HCT116 (cell line): ENCODE measurements around the gene ALX3. TPM values are rescaled to one million over a fixed set of nuclear protein-coding genes. Genes with fewer than 3 reads are reported as not detected.

ENCODE experiments used
- ATAC-seq: fragments of 200-7000 bp; cut with Tn5 transposase; 2 replicates; pipeline ENCODE4 v1.9.1; 2020; ENCODE audit warnings: mild to moderate bottlenecking, moderate library complexity
- BruUV-seq: library from RNA; stranded (reverse); fragments of 400-500 nt; replicated peaks from 2 replicates; lab custom pipeline; 2021; lab: Mats Ljungman, UMichigan
- CTCF ChIA-PET: fragments of 300-600 bp; sonication (Branson Sonifier 250); formaldehyde crosslinking; loops from one replicate; lab custom pipeline; 2021; ENCODE audit warnings: antibody characterized with exemption; lab: Charles Lee
- POLR2A ChIA-PET: fragments of 300-600, 350-600 bp; sonication (Branson Sonifier 250); formaldehyde crosslinking; loops from one replicate; lab custom pipeline; 2021; ENCODE audit warnings: antibody characterized with exemption; lab: Charles Lee
- RAD21 ChIA-PET, 2 experiments: fragments of 300-600 bp; sonication (Branson Sonifier 250); formaldehyde crosslinking; loops; one replicate each; lab custom pipeline; 2023; ENCODE audit warnings: low total read pairs in 2 of 2; ENCODE audit not compliant: uncharacterized antibody in 2 of 2, unreplicated experiment in 2 of 2, low non-redundant PET in 1 of 2; lab: Charles Lee
- DNase-seq: peaks from one replicate; pipeline ENCODE4 v3.0.0-alpha.2; 2010; ENCODE audit warnings: low read depth, low spot score
- H2AFZ ChIP-seq: fragments of 200-600 bp; shearing (Covaris generic), sonication (generic); 2 replicates; pipeline ENCODE4 v1.6.1; 2017; ENCODE audit warnings: low read depth, mixed run types, mixed read lengths, antibody characterized with exemption, low read length; ENCODE audit not compliant: poor library complexity, severe bottlenecking
- H3K27ac ChIP-seq: 2 replicates; pipeline ENCODE4 v1.5.1; 2012; ENCODE audit warnings: low read depth, low read length
- H3K27me3 ChIP-seq: fragments of 200-600 bp; sonication (generic); 2 replicates; pipeline ENCODE4 v1.6.1; 2016; ENCODE audit warnings: mixed run types, low read length, mixed read lengths; ENCODE audit not compliant: insufficient read depth
- H3K36me3 ChIP-seq, 2 experiments: fragments of 200-500 bp in 1 of 2; fragments of 200-600 bp in 1 of 2; sonication (Bioruptor generic) in 1 of 2; sonication (generic) in 1 of 2; 2 replicates each; pipeline versions ENCODE4 v1.5.1 to v1.6.1; 2014 to 2016; ENCODE audit warnings: low read length in 2 of 2, inconsistent platforms in 1 of 2, mixed read lengths in 1 of 2, mixed run types in 1 of 2; ENCODE audit not compliant: insufficient read depth in 2 of 2, control insufficient read depth in 1 of 2
- H3K4me1 ChIP-seq, 2 experiments: fragments of 200-600 bp in 1 of 2; sonication (generic) in 1 of 2; 2 replicates each; pipeline versions ENCODE4 v1.5.1 to v1.6.1; 2012 to 2017; ENCODE audit warnings: low read length in 2 of 2, inconsistent platforms in 1 of 2, mild to moderate bottlenecking in 1 of 2, mixed read lengths in 1 of 2, mixed run types in 1 of 2, moderate library complexity in 1 of 2; ENCODE audit not compliant: insufficient read depth in 2 of 2, control insufficient read depth in 1 of 2
- H3K4me2 ChIP-seq: fragments of 200-600 bp; sonication (generic); 2 replicates; pipeline ENCODE4 v1.6.1; 2017; ENCODE audit warnings: mixed run types, low read length, mixed read lengths
- H3K4me3 ChIP-seq, 2 experiments: fragments of 200-600 bp in 1 of 2; sonication (generic) in 1 of 2; replicated peaks in 1 of 2; 2 replicates each; pipeline ENCODE4 v1.5.1; 2011 to 2016; ENCODE audit warnings: low read length in 2 of 2, control low read depth in 1 of 2, low read depth in 1 of 2, mild to moderate bottlenecking in 1 of 2, mixed read lengths in 1 of 2, mixed run types in 1 of 2
- H3K79me2 ChIP-seq: fragments of 200-600 bp; sonication (generic); 2 replicates; pipeline ENCODE4 v1.6.1; 2017; ENCODE audit warnings: mild to moderate bottlenecking, mixed run types, low read length, moderate library complexity, mixed read lengths; ENCODE audit not compliant: insufficient read depth
- H3K9ac ChIP-seq: fragments of 200-600 bp; sonication (generic); 2 replicates; pipeline ENCODE4 v1.6.1; 2016; ENCODE audit warnings: low read length, mixed read lengths
- H3K9me2 ChIP-seq: fragments of 200-600 bp; sonication (generic), shearing (Covaris generic); 2 replicates; pipeline ENCODE4 v1.6.1; 2017; ENCODE audit warnings: mixed run types, mild to moderate bottlenecking, moderate library complexity; ENCODE audit not compliant: insufficient read depth
- H3K9me3 ChIP-seq, 2 experiments: fragments of 200-500 bp in 1 of 2; fragments of 200-600 bp in 1 of 2; sonication (Bioruptor generic) in 1 of 2; sonication (generic) in 1 of 2; 2 replicates each; pipeline ENCODE4 v1.6.1; 2014 to 2017; ENCODE audit warnings: low read length in 2 of 2, mixed read lengths in 2 of 2, inconsistent platforms in 1 of 2, low read depth in 1 of 2, mild to moderate bottlenecking in 1 of 2, mixed run types in 1 of 2, moderate library complexity in 1 of 2; ENCODE audit not compliant: control insufficient read depth in 1 of 2, insufficient read depth in 1 of 2
- H4K20me1 ChIP-seq: fragments of 200-600 bp; sonication (generic), shearing (Covaris generic); 2 replicates; pipeline ENCODE4 v1.6.1; 2017; ENCODE audit warnings: mixed run types, mild to moderate bottlenecking, moderate library complexity; ENCODE audit not compliant: insufficient read depth
- CEBPB ChIP-seq: IDR thresholded peaks from 2 replicates; pipeline ENCODE4 v1.6.1; 2012; ENCODE audit warnings: low read depth
- ELF1 ChIP-seq: IDR thresholded peaks from 2 replicates; pipeline ENCODE4 v1.6.1; 2012; ENCODE audit warnings: low read depth, borderline replicate concordance
- EZH2 ChIP-seq: fragments of 200-600 bp; sonication (generic); IDR thresholded peaks from 2 replicates; pipeline ENCODE4 v1.6.1; 2017; ENCODE audit warnings: antibody characterized with exemption, mixed run types
- EZH2phosphoT487 ChIP-seq: fragments of 200-600 bp; IDR thresholded peaks from 2 replicates; pipeline ENCODE4 v1.6.1; 2018; ENCODE audit warnings: antibody characterized with exemption, borderline replicate concordance
- FOSL1 ChIP-seq: IDR thresholded peaks from 2 replicates; pipeline ENCODE4 v1.6.1; 2012; ENCODE audit warnings: low read depth
- MAX ChIP-seq: IDR thresholded peaks from 2 replicates; pipeline ENCODE4 v1.6.1; 2012
- POLR2A ChIP-seq: IDR thresholded peaks from 2 replicates; pipeline ENCODE4 v1.7.0; 2011; ENCODE audit warnings: borderline replicate concordance; ENCODE audit not compliant: insufficient read depth, insufficient read length; ENCODE audit errors: extremely low read depth
- RAD21 ChIP-seq: IDR thresholded peaks from 2 replicates; pipeline ENCODE4 v1.6.1; 2012; ENCODE audit warnings: low read depth, mild to moderate bottlenecking
- SIN3A ChIP-seq: IDR thresholded peaks from 2 replicates; pipeline ENCODE4 v1.6.1; 2012; ENCODE audit warnings: low read depth
- SP1 ChIP-seq: IDR thresholded peaks from 2 replicates; pipeline ENCODE4 v1.6.1; 2012; ENCODE audit warnings: low read depth
- SRF ChIP-seq: IDR thresholded peaks from 2 replicates; pipeline ENCODE4 v1.6.1; 2012; ENCODE audit warnings: low read depth
- TCF7L2 ChIP-seq: IDR thresholded peaks from 2 replicates; pipeline ENCODE4 v1.7.0; 2011; ENCODE audit warnings: borderline replicate concordance, inconsistent platforms; ENCODE audit not compliant: insufficient read depth, insufficient read length; ENCODE audit errors: extremely low read depth
- YY1 ChIP-seq: IDR thresholded peaks from 2 replicates; pipeline ENCODE4 v1.6.1; 2011; ENCODE audit warnings: low read length, low read depth, moderate library complexity, mild to moderate bottlenecking; ENCODE audit not compliant: insufficient replicate concordance; ENCODE audit errors: extremely low read depth
- ZFX ChIP-seq: fragments of 450-650 bp; IDR thresholded peaks from 2 replicates; pipeline ENCODE4 v1.6.1; 2017
- intact Hi-C: fragments of 100-400 bp; cut with micrococcal nuclease; formaldehyde crosslinking; loops from 2 replicates; pipeline ENCODE4 v1.10.0; 2022
- total RNA-seq: library from RNA; stranded (reverse); gene quantifications from one replicate; pipeline ENCODE4 v1.2.1, GENCODE V29; 2021; ENCODE audit not compliant: unreplicated experiment
- TF ChIP-seq, protein P1 (sequence below): IDR thresholded peaks from 2 replicates; pipeline ENCODE4 v1.6.1; 2012; ENCODE audit warnings: low read depth

ALX3 gene
- total RNA-seq, 1 experiment from 2014 or later: not detected

DNA sequence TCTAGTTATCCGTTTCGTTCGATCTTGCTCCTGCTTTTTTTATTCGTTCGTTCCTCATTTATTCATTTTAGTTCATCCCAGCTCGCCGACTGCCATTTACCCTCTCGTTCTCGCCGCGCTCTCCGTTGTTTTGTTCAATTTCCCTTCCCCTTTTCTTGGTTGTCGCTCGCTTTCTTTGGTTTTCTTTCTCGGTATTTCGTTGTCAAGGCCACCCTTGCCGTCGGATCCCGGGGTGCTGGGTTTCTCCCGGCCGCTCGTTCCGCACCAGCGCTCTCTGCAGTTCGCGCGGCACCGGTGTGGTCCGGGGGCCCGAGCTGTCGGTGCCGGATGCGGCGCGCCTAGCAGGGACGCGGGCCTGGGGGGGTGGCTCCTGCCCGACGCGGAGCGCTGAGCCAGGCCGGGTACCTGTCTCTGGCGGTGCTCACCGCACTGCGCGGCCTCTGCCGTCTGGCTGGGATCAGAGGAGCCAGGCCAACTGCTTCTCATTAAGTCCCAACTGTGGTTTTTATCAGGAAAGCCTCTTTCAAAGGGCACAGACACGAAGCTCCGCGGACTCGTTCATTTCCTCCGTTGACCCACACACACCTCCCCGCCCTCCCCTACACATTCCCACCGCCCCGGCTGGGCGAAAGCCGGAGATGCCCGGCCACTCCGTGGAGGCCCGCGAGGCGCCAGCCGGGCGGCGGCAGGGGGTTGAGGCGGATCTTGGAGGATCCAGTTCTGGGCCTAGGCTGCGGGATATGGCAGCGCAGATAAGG lies 1.6 kb downstream of the ALX3 start (continued):
- TF ChIP-seq FOSL1: no peak
- TF ChIP-seq, protein P1, sequence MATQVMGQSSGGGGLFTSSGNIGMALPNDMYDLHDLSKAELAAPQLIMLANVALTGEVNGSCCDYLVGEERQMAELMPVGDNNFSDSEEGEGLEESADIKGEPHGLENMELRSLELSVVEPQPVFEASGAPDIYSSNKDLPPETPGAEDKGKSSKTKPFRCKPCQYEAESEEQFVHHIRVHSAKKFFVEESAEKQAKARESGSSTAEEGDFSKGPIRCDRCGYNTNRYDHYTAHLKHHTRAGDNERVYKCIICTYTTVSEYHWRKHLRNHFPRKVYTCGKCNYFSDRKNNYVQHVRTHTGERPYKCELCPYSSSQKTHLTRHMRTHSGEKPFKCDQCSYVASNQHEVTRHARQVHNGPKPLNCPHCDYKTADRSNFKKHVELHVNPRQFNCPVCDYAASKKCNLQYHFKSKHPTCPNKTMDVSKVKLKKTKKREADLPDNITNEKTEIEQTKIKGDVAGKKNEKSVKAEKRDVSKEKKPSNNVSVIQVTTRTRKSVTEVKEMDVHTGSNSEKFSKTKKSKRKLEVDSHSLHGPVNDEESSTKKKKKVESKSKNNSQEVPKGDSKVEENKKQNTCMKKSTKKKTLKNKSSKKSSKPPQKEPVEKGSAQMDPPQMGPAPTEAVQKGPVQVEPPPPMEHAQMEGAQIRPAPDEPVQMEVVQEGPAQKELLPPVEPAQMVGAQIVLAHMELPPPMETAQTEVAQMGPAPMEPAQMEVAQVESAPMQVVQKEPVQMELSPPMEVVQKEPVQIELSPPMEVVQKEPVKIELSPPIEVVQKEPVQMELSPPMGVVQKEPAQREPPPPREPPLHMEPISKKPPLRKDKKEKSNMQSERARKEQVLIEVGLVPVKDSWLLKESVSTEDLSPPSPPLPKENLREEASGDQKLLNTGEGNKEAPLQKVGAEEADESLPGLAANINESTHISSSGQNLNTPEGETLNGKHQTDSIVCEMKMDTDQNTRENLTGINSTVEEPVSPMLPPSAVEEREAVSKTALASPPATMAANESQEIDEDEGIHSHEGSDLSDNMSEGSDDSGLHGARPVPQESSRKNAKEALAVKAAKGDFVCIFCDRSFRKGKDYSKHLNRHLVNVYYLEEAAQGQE: no peak
- TF ChIP-seq POLR2A: no peak

DNA sequence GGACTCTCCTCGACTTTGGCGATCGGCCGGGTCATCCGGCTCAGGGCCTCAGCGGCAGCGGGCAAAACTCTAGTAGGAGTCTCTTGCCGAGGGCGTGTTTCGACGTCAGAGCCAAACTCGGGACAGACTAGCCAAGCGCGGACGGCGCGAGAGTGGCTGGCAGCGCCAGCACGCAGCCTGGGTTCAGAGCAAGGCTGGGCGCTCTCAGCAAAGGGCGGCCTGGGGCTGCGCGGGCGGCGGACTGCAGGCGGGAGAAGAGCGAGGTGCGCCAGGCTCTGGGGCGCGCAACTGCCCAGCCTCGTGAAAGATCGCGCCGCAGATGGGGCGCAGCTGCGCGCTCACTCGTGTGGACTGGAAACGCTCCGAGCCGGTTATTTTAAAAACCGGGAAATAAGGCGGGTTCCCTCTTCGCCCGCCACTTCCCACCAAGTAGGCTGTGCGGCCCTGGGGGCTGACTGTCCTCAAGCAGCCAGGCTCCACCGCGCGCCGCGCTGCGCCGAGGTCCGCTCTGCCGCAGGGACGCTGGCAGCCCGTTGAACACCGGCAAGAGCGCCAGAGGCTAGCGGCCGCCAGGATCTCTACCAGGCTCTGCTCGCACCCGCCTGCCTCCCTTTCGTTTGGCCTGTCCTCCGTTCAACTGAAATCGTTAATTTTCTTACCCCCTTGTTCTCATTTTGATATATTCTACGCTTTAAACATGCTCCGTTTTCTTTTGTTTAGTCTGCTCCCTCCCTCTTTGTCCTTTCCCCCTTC lies 2.4 kb downstream of the ALX3 start:
- no peak for DNase-seq
- H3K27ac ChIP-seq: no peak overlapping the region
- H3K79me2 ChIP-seq: no peaks in the 10 kb centered on the region
- no TSS peak for BruUV-seq
- no peak overlapping the region for H3K9ac ChIP-seq
- CTCF ChIA-PET: interaction anchor here (1.8 kb wide), 1 partner anchor 20 kb away, joined by 4 read pairs; no protein-coding TSS in a partner anchor
- RAD21 ChIA-PET: no interaction called here
- H3K4me2 ChIP-seq: no peak overlapping the region
- intact Hi-C loops: no loop called here
- H3K4me1 ChIP-seq: no peaks in the 10 kb centered on the region
- no peak overlapping the region for H3K4me3 ChIP-seq
- H3K27me3 ChIP-seq: no peaks in the 10 kb centered on the region
- TF ChIP-seq SRF (no peak), CEBPB (no peak), ZFX (no peak), ELF1 (no peak), TCF7L2 (no peak), MAX (no peak), FOSL1 (no peak), EZH2phosphoT487 (no peak), POLR2A (no peak), SIN3A (no peak), SP1 (no peak), YY1 (no peak), EZH2 (no peak), RAD21 (no peak)
- no peaks in the 10 kb centered on the region for H3K9me2 ChIP-seq
- H4K20me1 ChIP-seq: no peaks in the 10 kb centered on the region
- ATAC-seq: no peak
- no peaks in the 10 kb centered on the region for H3K9me3 ChIP-seq
- no peak overlapping the region for H2AFZ ChIP-seq
- no peaks in the 10 kb centered on the region for H3K36me3 ChIP-seq
- POLR2A ChIA-PET: no interaction called here
